NCI-H524 (cell line): Measurements from ENCODE around the gene SPATA20.
A peak's percentile ranks its signal among the peaks of the same experiment; 100 is the strongest.

Experiments used
- DNase-seq, 2 experiments: peaks; one replicate each; lab custom pipeline; 2025; lab: John Stamatoyannopoulos, UW

SPATA20 gene

GRCh38 chr17:50547035-50547735 lies at the start of gene SPATA20:
TSS of gene SPATA20 (plus strand) at chr17:50547174. CDS start at chr17:50547209, 35 bp downstream.
- DNase-seq: peak; percentile 90

GRCh38 chr17:50498021-50498874 lies 48.7 kb upstream of the SPATA20 start:
- no peak for DNase-seq

- no peak for DNase-seq
These were observed 47.7 kb upstream of the SPATA20 start for GRCh38 chr17:50499270-50499669.

GRCh38 chr17:50499721-50500120 lies 47.3 kb upstream of the SPATA20 start:
- DNase-seq: no peak

- peak in 1 of 2 experiments; percentile 34 for DNase-seq
These were observed 45.9 kb upstream of the SPATA20 start for GRCh38 chr17:50501054-50501453.

GRCh38 chr17:50502301-50502990 lies 44.5 kb upstream of the SPATA20 start:
- DNase-seq: no peak

GRCh38 chr17:50505591-50506130 lies 41.3 kb upstream of the SPATA20 start:
- no peak for DNase-seq

GRCh38 chr17:50506298-50506697 lies 40.7 kb upstream of the SPATA20 start:
- DNase-seq: no peak

GRCh38 chr17:50507871-50508572 lies 39.0 kb upstream of the SPATA20 start, which contains the start of gene MYCBPAP:
TSS of gene MYCBPAP (plus strand) at chr17:50508439. CDS start at chr17:50508675, 236 bp downstream.
- DNase-seq: peak in 1 of 2 experiments; percentile 65

GRCh38 chr17:50508573-50509460 lies 38.2 kb upstream of the SPATA20 start:
- DNase-seq: no peak

GRCh38 chr17:50511058-50511457 lies 35.9 kb upstream of the SPATA20 start:
- no peak for DNase-seq

GRCh38 chr17:50513495-50513894 lies 33.5 kb upstream of the SPATA20 start:
- DNase-seq: no peak

- DNase-seq: no peak
These were observed 32.6 kb upstream of the SPATA20 start for GRCh38 chr17:50514388-50514787.

- no peak for DNase-seq
These were observed 31.9 kb upstream of the SPATA20 start for GRCh38 chr17:50514936-50515702.

GRCh38 chr17:50517011-50517410 lies 30.0 kb upstream of the SPATA20 start:
- no peak for DNase-seq

GRCh38 chr17:50517504-50518383 lies 29.2 kb upstream of the SPATA20 start:
- no peak for DNase-seq

GRCh38 chr17:50518384-50519023 lies 28.5 kb upstream of the SPATA20 start:
- no peak for DNase-seq

- no peak for DNase-seq
These were observed 27.7 kb upstream of the SPATA20 start for GRCh38 chr17:50519141-50519834.
